DMS 273 (cell line): ENCODE measurements around the gene WFDC1.
A peak's percentile ranks its signal among the peaks of the same experiment; 100 is the strongest.

Experiments
- DNase-seq: peaks from one replicate; lab custom pipeline; 2025; ENCODE audit not compliant: unreplicated experiment; lab: John Stamatoyannopoulos, UW

The WFDC1 gene

DNA sequence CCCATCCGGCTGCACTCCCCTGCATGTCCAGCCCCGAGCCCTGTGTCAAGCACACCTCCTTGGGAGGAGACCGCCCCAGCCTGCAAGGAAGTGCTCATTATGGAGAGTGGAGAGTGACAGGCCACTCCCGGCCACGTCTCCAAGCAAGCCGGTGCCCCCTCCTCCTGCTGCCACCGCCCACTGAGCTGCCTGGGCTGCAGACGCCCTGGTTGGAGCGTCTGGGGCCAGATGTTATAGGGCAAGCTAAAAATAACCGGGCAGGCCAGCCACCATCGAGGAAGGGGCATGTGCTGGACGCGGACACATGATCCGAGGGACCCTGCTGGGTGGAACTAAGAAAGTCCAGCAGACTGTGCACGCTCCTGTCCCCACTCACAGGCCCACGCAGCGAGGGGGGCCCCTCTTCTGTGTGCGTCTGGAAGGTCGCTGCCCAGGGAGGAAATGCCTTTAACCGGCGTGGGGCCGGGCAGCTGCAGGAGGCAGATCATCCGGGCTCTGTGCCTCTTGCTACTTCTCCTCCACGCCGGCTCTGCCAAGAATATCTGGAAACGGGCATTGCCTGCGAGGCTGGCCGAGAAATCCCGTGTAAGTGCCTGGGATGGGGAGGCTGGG is at the start of gene WFDC1:
TSS of gene WFDC1 (plus strand) at position 348 of the 612 bp plus-strand sequence. CDS start at position 442, 94 bp downstream.
- DNase-seq, result peak; percentile 32

GRCh38 chr16:84245956-84246678 is 48.6 kb upstream of the WFDC1 start:
- DNase-seq, result peak; percentile 72

DNA sequence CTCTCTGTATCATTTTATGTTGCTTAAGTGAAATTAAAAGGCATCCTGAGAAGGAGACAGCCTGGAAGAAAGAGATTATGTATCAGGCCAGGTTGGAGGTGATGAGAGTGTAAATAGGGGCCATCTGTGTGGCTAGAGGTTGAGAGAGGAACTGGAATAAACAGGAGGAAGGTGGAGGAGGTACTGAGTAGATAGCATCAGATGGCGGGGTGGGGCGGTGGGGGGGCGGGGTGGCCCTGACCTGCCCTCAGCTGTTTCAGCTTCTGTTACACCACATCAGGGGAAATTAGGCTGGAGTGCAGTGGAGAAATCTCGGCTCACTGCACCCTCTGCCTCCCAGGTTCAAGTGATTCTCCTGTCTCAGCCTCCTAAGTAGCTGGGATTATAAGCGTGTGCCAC is 48.0 kb upstream of the WFDC1 start:
- peak; percentile 92 for DNase-seq

DNA sequence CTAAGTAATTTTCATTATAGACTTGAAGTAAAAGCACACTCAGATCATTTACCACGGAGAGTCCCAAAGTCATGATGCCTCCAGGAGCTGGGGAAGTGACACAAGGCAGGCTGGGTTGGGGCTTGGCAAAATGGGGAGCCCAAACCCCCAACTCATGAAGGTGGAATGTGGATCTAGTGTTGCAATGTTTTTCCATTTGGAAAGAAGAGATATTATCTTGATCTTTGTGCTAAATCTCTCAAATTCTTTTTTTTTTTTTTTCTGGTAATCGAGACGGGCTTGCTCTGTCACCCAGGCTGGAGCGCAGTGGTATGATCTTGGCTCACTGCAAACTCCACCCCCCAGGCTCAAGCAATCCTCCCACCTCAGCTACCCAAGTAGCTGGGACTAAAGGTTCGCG is 47.3 kb upstream of the WFDC1 start:
- DNase-seq, result no peak

DNA sequence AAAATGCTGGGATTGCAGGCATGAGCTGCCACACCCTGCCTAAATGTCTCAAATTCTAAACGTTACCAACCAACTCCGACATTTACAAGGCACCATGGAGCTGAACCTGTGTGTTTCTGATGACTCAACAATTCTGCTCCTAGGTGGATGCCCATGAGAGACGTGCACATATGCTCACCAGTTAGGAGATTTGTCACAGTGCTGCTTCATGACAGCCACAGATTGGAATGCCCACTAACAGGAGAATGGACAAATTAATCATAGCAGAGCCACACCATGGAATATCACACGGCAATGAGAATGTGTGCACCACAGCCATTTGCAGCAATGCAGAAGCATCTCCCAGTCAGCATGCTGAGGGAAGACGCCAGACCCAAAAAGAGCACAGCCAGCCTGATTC is 46.8 kb upstream of the WFDC1 start:
- DNase-seq, result peak; percentile 42

DNA sequence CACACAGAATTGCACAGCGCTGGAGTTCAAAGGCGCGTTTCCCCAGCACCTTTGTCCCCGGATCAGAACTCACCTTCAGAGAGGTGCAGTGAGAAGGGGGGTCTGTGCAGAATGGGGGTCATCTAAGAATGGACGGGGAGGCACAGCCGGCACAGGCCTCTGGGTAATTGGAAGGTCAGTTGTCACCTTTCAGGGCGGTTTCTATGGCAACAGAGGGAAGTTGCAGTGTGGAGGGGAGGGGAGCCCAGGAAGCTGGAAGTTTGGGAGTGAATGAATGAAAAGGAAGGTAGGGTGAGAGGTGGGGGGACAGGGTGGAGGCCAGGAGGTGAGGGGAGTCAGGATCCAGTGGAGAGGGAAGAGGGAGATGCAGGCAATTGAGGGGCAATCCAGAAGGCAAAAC is 42.5 kb upstream of the WFDC1 start:
- DNase-seq, result no peak

GRCh38 chr16:84253173-84253572 is 41.5 kb upstream of the WFDC1 start:
- DNase-seq, result no peak

DNA sequence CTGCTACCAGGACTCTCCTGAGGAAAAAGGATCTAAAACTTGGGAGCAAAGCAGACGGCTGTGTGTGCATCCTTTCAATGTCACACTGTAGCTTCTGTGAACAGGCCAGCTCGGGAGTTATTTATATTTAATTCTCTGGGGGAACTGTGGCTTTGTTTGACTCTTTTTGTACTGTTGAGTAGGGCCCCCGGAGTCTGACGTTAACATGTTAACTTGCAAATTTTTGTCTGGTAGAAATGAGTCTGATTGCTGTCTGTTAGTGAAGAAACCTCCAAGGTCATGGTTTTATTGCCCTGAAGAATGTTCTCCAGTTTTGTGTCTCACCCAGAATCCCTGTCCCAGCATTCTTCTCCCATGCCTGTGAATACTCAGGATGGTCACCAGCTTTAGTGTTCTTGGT is 40.6 kb upstream of the WFDC1 start:
- no peak for DNase-seq

DNA sequence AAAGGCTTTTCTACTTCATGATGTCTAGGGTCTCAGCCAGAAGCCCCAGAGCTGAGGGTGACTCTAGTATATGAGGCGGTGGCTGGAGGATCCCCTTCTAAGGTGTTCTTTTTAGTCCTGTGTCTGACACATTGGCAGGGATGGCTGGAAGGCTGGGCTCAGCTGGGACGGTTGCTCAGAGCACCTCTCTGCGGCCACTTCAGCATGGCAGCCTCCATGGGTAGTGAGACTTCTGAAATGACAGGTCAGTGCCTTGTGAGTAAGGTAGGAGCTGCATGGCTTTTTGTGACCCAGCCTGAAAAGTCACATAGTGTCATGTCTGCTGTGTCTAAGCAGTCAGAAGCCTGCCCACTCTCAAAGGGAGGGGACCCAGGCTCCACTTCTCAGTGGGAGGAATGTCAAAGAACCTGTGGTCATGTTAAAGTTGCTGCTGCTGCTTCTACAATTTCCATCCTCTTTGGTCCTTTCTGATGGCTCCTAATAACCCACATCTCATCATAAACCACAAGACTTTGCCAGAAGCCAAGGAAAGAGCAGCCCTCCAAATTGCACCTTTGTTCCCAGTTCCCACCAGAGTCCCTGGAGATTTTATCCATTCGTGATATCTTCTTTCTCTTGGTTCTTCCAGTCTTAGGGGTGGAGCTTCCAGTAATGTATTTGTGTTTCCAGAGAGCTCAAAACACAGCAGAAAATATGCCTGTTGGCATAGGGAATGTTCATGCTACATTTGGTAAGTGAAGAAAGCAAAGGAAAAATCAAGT is 39.4 kb upstream of the WFDC1 start:
- DNase-seq, result no peak

DNA sequence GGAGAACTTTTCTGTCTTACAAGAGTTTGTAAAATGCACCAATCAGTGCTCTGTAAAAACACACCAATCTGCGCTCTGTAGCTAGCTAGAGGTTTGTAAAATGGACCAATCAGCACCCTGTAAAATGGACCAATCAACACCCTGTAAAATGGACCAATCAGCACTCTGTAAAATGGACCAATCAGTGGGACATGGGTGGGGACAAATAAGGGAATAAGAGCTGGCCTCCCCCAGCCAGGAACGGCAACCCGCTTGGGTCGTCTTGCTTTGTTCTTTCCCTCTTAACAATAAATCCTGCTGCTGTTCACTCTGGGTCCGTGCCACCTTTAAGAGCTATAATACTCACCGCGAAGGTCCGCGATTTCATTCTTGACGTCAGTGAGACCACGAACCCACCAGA is 36.4 kb upstream of the WFDC1 start:
- DNase-seq, result no peak

DNA sequence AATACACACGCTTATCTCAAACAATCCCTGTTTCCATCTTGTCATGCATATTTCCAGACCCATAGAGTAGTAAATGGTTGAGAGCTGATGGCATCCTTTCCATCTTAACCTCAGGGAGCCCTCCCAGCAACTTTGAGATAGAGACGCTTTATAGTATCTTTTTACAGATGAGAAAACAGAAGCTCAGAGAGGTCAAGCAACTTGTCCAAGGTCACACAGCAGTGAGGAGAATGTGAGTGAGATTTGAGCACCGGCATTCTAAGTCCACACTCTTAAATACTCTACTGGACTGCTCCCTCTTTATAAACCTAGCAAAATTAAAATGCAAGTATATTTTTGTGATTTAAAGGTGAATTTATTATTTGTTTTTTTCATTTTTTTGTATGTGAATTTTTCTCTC is 35.0 kb upstream of the WFDC1 start:
- DNase-seq, result no peak

GRCh38 chr16:84260766-84261554 is 33.7 kb upstream of the WFDC1 start:
- no peak for DNase-seq

GRCh38 chr16:84262031-84262430 is 32.6 kb upstream of the WFDC1 start:
- DNase-seq, result no peak

- DNase-seq, result no peak
Observed at GRCh38 chr16:84262939-84263338, 31.7 kb upstream of the WFDC1 start.

- peak; percentile 90 for DNase-seq
Observed at GRCh38 chr16:84266451-84266850, 28.2 kb upstream of the WFDC1 start.

GRCh38 chr16:84267380-84267779 is 27.3 kb upstream of the WFDC1 start:
- DNase-seq, result no peak

DNA sequence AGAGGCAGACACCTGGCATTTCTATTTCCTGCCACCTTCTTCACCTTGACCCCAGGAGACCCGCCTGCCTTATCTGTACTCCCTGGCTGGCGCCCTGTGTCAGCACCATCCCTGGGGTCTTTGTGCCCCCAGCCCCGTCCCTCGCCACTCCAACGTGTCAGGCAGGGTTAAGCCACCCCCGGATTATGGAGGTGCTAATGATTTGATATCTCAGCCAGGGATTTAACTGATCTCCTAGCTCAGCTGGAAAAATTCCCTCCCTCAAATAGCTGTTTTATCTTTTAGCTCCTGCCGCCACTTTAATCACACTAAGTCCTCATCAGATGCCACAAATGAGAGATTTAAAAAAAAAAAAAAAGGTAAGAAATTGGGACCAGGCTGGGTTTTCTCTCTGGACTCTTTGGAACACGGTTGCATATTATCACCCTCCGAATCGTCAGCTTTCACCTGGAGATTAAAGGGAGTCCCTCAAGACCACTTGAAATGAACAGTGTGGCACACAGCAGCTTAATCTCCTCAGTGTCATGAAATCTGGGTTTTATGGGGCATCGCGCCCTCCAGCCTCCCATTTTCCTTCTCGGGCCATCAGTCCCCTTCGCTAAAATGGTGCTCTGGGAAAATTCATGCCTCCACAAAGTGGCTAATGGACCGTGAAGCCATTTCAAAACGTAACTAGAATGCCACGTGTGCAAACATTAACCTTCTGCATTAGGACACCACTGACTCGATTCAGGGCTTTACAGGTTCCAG is 26.2 kb upstream of the WFDC1 start:
- DNase-seq, result peak; percentile 35

DNA sequence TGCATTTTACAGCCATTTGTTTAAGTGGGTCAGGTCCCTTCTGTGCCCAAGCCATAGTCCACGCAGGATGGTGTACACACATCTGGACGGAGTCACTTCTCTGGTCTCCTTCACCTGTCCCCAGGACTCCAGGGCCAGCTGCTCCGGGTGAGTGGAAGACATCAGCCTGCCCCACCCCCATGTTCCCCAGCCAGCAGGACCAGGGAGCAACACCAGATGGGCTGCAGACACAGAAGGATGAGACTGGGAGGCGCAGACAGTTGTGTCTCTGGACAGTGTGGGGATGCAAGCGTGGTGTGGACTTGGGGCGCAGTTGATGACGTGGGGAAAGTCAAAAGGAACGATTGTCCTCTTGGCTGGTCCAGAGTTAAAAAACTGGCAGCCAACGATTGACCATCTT is 24.6 kb upstream of the WFDC1 start:
- DNase-seq, result peak; percentile 7

- no peak for DNase-seq
Observed at GRCh38 chr16:84270531-84270930, 24.1 kb upstream of the WFDC1 start.

GRCh38 chr16:84271037-84271436 is 23.6 kb upstream of the WFDC1 start:
- DNase-seq, result no peak

DNA sequence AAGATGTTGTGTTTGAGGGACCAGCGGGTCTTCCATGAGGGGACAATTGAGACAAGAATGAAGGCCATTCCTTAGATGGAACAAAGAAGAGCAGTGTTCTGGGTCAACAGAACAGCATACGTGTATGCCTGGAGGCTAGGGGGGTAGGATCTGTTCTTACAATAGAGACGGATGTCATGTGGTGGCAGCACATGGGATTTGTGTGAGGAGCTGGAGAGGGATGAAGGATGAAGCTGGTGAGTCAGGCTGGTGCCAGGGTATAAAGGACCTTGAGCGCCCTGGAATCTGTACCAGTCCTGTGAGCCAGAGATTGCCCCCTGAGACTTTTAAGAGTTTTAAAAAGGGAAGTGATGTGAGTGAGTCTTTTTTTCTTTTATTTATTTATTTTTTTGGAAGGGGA is 22.8 kb upstream of the WFDC1 start:
- DNase-seq, result no peak
